Neural crest cell (in vitro differentiated cells): ENCODE data around the gene SLC52A1. TPM values are rescaled to one million over a fixed set of nuclear protein-coding genes. Genes with fewer than 3 reads are reported as not detected.
A peak's percentile ranks its signal among the peaks of the same experiment; 100 is the strongest.

Source experiments
- DNase-seq: peaks from one replicate; pipeline ENCODE4 v3.0.0; 2021; ENCODE audit warnings: low read depth, mixed read lengths, low spot score
- H3K27ac Mint-ChIP-seq: one replicate; pipeline ENCODE4 v1.8.0; 2021; ENCODE audit warnings: mild to moderate bottlenecking, mixed read lengths; ENCODE audit not compliant: unreplicated experiment
- H3K27me3 Mint-ChIP-seq: 2 replicates; pipeline ENCODE4 v1.8.0; 2021; ENCODE audit warnings: low read depth, mild to moderate bottlenecking, mixed read lengths
- H3K36me3 Mint-ChIP-seq: 2 replicates; pipeline ENCODE4 v1.8.0; 2021; ENCODE audit warnings: low read depth, mild to moderate bottlenecking, mixed read lengths
- H3K4me1 Mint-ChIP-seq: 2 replicates; pipeline ENCODE4 v1.8.0; 2021; ENCODE audit warnings: mixed read lengths
- H3K4me3 Mint-ChIP-seq: one replicate; pipeline ENCODE4 v1.8.0; 2021; ENCODE audit warnings: mild to moderate bottlenecking, mixed read lengths
- H3K9me3 Mint-ChIP-seq: 2 replicates; pipeline ENCODE4 v1.8.0; 2021; ENCODE audit warnings: mixed read lengths
- CTCF ChIP-seq: fragments of 200-600 bp; sonication (generic); conservative IDR thresholded peaks from 2 replicates; pipeline ENCODE4 v1.5.0; 2021; ENCODE audit warnings: antibody characterized with exemption, mild to moderate bottlenecking
- total RNA-seq: library from RNA; stranded (reverse); gene quantifications from 2 replicates; pipeline ENCODE4 v1.2.1, GENCODE V29; 2021

Gene SLC52A1
- total RNA-seq, 1 donor from 2014 or later: not detected

GRCh38 chr17:5022171-5022711 is 13.0 kb downstream of the SLC52A1 start:
- no peak for TF ChIP-seq CTCF
- no peak for DNase-seq
- Mint-ChIP-seq H3K27ac (peak overlapping the region; percentile 12), H3K4me3 (no peak overlapping the region), H3K36me3 (peaks cover 2% of the 10 kb centered on the region), H3K27me3 (no peaks in the 10 kb centered on the region), H3K4me1 (no peaks in the 10 kb centered on the region), H3K9me3 (no peaks in the 10 kb centered on the region)

GRCh38 chr17:5020502-5021023 is 14.7 kb downstream of the SLC52A1 start:
- H3K4me3 Mint-ChIP-seq: no peak overlapping the region
- no peaks in the 10 kb centered on the region for H3K4me1 Mint-ChIP-seq
- H3K27ac Mint-ChIP-seq: peak overlapping the region; percentile 83
- no peak for DNase-seq
- H3K9me3 Mint-ChIP-seq: no peaks in the 10 kb centered on the region
- H3K27me3 Mint-ChIP-seq: no peaks in the 10 kb centered on the region
- TF ChIP-seq CTCF: no peak
- peaks cover 2% of the 10 kb centered on the region for H3K36me3 Mint-ChIP-seq

GRCh38 chr17:5019475-5019956 is 15.7 kb downstream of the SLC52A1 start:
- TF ChIP-seq CTCF: no peak
- Mint-ChIP-seq H3K9me3 (no peaks in the 10 kb centered on the region), H3K27me3 (no peaks in the 10 kb centered on the region), H3K36me3 (peaks cover 2% of the 10 kb centered on the region), H3K4me3 (no peak overlapping the region), H3K4me1 (no peaks in the 10 kb centered on the region), H3K27ac (no peak overlapping the region)
- no peak for DNase-seq

- Mint-ChIP-seq H3K36me3 (peaks cover 3% of the 10 kb centered on the region), H3K27ac (no peak overlapping the region), H3K27me3 (no peaks in the 10 kb centered on the region), H3K4me1 (no peaks in the 10 kb centered on the region), H3K9me3 (no peaks in the 10 kb centered on the region), H3K4me3 (no peak overlapping the region)
- no peak for DNase-seq
- no peak for TF ChIP-seq CTCF
Measured at GRCh38 chr17:5014357-5014756, 20.9 kb downstream of the SLC52A1 start.

GRCh38 chr17:5011928-5012327 is 23.3 kb downstream of the SLC52A1 start:
- Mint-ChIP-seq H3K9me3 (no peaks in the 10 kb centered on the region), H3K27me3 (no peaks in the 10 kb centered on the region), H3K36me3 (peaks cover 10% of the 10 kb centered on the region), H3K27ac (no peak overlapping the region), H3K4me3 (no peak overlapping the region), H3K4me1 (no peaks in the 10 kb centered on the region)
- TF ChIP-seq CTCF: no peak
- DNase-seq: no peak
